Hepatocyte (in vitro differentiated cells): ENCODE measurements around the gene CAPN7.

ENCODE experiments used
- EZH2 ChIP-seq: fragments of 200-600 bp; sonication (generic); IDR thresholded peaks from 2 replicates; pipeline ENCODE4 v1.6.1; 2016; ENCODE audit warnings: antibody characterized with exemption, mild to moderate bottlenecking, borderline replicate concordance
- TF ChIP-seq, protein P1 (sequence below): fragments of 200-600 bp; sonication (generic); IDR thresholded peaks from 2 replicates; pipeline ENCODE4 v1.5.1; 2016; ENCODE audit warnings: antibody characterized with exemption, mild to moderate bottlenecking; ENCODE audit not compliant: poor library complexity

DNA sequence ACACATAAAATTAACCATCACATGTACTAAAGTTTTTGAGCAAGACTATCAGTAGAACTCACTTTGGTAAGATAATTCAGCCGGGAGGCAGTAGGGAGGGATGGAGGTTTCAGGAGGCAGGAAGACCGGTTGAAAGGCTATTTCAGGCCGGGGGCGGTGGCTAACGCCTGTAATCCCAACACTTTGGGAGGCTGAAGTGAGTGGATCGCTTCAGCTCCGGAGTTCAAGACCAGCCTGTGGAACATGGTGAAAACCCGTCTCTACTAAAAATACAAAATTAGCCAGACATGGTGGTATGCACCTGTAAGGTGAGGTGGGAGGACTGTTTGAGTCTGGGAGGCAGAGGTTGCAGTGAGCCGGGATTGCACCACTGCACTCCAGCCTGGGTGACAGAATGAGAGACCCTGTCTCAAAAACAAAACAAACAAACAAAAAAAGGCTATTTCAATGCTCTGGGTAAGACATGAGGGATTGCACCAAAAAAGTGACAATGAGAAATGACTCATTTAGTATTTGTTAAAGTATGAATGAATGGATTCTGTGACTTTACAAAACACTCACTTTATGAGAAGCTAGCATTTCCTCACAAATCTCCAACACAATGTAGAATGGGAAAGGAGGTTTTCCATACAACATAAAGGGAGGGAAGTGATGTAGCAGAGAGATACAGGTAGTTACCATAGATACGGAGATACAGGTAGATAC, 82.4 kb downstream of the CAPN7 start:
- TF ChIP-seq, protein P1, sequence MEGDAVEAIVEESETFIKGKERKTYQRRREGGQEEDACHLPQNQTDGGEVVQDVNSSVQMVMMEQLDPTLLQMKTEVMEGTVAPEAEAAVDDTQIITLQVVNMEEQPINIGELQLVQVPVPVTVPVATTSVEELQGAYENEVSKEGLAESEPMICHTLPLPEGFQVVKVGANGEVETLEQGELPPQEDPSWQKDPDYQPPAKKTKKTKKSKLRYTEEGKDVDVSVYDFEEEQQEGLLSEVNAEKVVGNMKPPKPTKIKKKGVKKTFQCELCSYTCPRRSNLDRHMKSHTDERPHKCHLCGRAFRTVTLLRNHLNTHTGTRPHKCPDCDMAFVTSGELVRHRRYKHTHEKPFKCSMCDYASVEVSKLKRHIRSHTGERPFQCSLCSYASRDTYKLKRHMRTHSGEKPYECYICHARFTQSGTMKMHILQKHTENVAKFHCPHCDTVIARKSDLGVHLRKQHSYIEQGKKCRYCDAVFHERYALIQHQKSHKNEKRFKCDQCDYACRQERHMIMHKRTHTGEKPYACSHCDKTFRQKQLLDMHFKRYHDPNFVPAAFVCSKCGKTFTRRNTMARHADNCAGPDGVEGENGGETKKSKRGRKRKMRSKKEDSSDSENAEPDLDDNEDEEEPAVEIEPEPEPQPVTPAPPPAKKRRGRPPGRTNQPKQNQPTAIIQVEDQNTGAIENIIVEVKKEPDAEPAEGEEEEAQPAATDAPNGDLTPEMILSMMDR, result no peak
- no peak for TF ChIP-seq EZH2
